ENCODE measurements around the gene INAFM2.

INAFM2 gene

GRCh38 chr15:40345225-40345866, 21.9 kb downstream of the INAFM2 start:
- DNase-seq = no peak

GRCh38 chr15:40345867-40346578, 22.5 kb downstream of the INAFM2 start:
- no peak for DNase-seq

DNA sequence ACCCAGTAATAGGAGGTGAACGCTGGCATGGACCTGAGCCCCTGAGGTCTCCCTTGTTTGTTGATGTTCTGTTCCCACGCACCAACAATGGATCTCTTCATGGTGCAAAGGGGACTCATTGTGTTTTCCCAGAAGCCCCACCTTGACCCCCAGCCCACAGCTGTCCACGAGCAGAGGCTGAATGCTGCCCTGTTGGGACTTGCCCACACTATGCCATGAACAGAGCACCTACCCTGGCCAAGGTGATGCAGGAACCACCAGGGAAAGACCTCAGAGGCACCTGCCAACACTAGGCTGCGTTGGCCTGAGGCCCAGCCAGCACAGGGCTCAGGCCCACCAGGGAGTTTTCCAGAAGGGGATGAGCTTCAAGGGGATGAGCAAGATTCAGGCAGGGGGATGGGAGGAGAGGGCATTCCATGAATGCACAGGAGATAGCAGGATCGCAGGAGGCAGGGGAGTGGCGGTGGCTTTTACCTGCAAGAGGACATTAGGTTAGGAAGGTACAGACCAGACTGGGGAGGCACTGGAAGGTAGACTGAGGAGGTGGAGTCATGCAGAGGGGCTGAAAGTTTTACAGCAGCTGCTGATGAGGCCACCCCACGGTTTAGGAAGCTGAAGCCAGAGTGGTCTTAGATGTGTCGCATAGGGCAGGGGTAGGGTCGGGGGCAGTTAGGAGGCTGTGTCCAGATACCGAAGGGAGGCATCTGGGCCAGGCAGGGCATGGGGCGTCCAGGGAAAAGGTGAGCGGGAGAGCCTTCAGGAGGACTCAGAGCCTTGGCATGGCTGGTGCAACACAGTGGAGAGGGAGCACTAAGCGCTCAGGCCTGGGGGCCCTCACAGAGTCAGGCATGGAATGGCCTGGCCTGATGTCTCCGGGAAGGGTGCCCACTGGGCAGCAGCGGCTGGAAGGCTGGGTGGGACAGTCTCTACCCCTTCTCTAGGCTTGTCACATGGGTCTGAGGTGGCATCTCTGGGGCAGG, 23.4 kb downstream of the INAFM2 start:
- DNase-seq = no peak

DNA sequence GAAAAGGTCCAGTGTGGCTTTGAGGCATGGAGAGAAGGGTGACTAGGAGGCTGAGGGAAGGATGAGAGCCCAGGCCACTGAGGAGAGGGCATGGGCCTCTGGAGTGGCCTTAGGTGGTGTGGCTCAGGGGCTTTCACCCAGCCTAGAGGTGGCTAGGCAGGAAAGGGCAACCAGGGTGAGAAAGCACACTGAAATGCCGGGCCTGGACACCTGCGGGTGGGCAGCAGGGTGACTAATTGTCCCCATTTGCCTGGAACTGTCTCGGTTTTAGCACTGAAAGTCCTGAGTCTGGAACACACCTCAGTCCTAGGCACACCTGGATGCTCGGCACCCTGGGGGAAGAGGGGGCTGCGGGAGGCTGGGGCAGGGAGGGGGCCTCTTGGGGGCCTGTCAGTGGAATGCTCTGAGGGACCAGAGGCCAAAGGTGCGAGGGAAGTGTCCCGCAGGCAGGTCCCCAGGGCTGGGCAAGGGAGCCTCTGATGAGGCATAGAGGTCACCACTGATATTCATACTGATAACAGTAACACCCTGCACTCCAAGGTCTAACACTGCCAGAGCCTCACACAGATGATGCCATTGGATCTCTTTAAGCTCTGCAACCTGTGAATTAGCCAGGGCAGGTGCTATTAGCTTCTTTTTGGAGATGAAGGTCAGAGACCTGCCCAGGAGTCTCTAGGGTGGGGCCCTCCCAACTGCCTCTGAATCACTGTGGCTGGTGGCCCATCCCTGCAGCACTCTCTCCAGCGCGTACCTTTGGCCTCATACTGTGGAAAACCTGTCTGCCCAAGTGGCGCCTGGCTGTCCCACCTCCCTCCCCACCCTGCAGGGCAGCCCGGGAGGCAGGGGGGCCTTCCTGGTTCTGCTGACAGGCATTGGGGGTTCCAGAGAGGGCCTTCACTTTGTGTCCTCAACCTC, 24.3 kb downstream of the INAFM2 start:
- DNase-seq = no peak

DNA sequence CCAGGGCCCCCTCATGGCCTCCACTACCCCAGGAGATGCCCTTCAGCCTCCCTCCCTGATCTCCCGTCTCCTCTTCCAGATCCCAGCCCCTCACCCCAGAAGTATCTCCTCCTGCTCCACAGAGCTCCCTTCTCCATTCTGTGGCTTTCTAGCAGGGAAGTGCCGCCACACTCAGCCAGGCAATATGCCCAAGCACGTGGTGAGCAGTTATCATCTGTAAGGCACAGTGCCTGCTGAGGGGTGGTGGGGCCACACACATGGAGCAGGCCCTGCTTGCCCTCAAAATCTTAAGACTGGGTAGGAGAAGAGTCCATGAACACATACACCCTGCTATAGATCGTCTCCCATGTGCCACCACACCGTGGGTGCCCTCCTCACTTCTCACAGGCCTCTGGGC, 25.0 kb downstream of the INAFM2 start:
- DNase-seq = no peak

- no peak for DNase-seq
Observed at GRCh38 chr15:40349163-40349562, 25.7 kb downstream of the INAFM2 start.

DNA sequence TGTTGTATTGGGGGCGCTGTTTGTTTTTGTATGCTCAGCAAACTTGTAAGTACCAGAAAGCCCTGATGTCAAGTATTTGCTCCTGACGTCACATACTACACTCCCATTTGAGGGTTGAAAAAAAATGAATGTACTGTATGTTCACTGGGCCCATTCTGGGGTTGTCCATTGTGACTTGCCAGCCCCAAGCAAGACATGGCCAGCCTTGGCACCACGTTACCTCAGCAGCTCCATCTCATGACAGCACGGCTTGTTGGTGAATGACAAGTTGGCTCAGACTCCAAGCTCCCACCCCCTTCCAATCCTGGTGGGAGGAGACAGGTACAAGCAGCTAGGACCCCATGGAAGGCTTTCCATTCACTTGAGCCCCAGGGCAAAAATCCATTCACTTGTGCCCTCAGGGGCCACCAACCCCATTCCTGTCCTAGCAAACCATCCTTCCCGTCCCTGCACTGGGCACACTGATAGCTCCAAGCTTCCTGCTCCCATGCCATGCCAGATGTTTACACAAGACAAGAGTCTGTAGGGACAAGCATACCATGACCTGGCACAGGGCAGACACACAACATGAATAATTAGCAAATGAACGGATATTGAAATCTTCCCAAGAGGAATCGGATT, 28.9 kb downstream of the INAFM2 start:
- no peak for DNase-seq

DNA sequence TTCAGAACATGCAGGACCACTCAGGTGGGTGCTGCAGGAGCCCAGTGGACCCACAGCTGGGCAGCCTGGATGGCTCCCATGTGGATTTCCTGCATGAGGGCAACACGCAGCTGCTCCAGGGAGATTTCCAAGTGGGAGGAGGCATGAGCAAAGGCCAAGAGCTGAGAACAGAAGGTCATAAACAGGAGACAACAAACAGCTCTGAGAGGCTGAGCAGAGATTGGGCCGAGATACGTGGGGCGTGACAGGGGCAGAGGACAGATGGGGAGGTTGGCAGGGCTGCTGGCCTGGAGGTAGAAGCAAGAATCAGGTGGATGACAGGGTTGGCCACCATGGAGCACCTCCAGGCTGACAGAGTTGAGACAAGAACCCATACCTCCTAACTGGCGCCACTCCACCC, 30.2 kb downstream of the INAFM2 start:
- no peak for DNase-seq

GRCh38 chr15:40354408-40355171, 31.1 kb downstream of the INAFM2 start:
- no peak for DNase-seq

DNA sequence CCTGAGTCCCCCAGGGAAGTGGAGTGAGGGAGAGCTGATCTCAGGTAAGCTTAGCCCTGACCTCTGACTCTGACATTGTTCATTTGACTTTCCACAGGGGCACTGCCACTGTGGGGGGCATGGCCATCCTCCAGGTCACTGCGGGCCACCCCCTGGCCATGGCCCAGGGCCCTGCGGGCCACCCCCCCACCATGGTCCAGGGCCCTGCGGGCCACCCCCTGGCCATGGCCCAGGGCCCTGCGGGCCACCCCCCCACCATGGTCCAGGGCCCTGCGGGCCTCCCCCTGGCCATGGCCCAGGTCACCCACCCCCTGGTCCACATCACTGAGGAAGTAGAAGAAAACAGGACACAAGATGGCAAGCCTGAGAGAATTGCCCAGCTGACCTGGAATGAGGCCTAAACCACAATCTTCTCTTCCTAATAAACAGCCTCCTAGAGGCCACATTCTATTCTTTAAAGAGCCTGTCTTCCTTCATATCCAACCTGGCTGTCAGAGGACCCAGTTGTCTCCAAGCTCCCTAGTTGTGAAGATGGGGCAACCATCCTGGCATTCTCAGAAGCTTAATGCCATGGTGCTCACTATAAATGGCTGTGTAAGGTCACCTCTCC, 32.6 kb downstream of the INAFM2 start:
- no peak for DNase-seq

DNA sequence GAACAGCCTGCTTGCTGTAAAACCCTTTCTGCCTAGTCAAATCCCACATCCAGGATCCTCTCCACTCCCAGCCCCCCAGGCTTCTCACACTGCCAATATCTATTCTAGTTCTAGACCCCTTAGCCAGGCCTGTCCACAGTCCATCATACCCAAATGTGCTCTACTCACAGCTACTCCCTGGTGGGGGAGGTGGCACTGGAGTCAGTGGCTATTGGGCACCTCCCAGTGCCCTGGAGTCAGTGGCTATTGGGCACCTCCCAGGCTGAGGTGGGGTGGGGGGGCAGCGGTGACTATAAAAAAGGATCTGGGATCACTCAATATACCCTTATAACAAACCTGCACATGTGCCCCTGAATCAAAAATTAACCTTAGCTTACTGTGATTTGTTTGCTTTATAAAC, 33.8 kb downstream of the INAFM2 start:
- no peak for DNase-seq

- DNase-seq = peak; percentile 92
Observed at GRCh38 chr15:40357723-40358470, 34.4 kb downstream of the INAFM2 start, which contains the start of gene DISP2. DISP2 (plus strand) TSS chr15:40358219; CDS start chr15:40358322, 103 bp downstream.

GRCh38 chr15:40358471-40359353, 35.2 kb downstream of the INAFM2 start:
- DNase-seq = peak; percentile 54

DNA sequence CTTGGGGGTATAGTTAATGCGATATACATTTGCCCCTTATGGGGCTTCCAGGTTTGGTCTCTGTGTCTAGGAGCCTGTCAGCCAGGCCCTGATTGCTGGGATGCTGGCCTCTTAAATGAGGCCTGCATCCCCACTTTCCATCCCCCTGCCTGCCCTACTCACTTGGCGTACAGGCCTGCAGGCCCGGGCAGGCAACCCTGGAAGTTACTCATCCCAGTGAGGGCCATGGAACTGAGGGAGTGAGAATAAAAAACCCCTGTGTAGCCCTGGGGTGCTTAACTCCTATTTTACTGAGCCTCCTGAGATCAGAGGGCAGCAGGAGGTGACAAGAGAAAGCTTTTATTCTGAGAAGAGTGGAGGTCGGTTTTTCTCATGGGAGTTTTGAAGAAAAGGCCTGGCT, 36.5 kb downstream of the INAFM2 start:
- DNase-seq = no peak

- DNase-seq = no peak
Observed at GRCh38 chr15:40361640-40362039, 38.1 kb downstream of the INAFM2 start.

DNA sequence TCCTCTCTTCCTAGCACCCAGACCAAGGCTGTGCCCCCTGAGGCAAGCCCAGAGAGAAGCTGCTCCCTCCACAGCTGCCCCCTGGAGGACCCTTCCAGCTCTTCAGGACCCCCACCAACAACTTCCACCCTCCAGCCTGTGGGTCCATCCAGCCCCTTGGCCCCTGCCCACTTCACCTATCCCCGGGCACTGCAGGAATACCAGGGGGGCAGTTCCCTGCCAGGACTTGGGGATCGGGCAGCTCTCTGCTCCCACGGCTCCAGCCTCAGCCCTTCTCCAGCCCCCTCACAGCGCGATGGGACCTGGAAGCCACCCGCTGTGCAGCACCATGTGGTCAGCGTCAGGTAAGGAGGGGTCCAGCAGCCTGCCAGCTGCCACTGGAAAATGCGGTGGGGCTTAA, 40.1 kb downstream of the INAFM2 start:
- no peak for DNase-seq

DNA sequence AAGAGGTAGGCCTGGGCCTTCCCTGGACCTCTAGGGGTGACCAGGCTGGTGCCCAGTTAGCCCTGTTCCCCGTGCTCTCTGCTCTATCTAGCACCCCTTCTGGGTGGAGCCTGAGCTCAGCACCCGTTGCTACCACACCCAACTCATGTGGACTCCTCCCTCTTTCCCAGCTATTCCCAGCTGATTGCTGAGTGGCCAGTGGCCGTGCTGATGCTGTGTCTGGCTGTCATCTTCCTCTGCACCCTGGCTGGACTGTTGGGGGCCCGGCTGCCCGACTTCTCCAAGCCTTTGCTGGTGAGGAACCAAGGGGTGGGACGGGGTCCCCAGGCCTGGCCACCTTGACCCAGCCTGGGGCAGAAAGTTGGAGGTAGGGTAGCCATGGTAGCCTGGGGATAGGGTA, 40.8 kb downstream of the INAFM2 start:
- no peak for DNase-seq

DNA sequence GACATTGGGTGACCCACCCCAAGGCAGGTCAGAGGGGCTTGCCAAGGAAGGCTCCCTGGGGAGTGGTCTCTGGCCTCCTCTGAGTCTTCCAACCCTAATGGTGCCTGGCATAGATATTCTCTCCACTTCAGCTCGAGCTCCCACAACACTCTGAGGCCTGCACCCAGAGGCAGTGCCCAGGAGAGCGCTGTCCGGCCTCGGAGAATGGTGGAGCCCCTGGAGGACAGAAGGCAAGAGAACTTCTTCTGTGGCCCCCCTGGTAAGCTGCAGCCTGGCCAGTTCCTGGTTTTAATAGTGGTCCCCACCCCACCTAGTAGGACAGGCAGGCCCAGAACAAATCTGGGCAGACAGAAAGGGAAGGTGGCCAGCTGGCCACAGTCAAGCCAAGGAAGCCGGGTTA, 41.5 kb downstream of the INAFM2 start:
- no peak for DNase-seq

Measured in stimulated activated CD8-positive, alpha-beta memory T cell treated with anti-CD3 and anti-CD28 coated beads, Interleukin-4, amount 100 ng/mL, for 48 hours (primary cell).